Measurements from ENCODE around the gene SEBOX.

DNA sequence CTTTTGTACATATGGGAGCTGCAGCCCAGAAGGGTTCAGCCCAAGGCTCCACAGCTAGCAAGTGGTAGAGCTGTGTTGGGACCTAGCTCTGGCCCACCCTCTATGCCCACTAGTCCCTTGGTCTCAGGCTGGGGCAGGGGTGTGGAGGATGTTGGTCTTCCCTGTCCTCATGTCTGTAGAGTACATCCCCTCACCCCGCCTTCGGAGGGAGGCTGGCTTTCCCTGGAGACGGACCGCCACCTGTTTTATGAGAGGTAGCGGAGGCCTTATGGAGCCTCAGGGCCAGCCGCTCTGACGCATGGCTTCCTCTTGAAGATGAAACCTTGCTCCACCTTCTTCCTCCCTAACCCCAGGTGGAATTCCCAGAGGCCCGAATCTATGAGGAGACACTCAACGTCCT is 21.0 kb downstream of the SEBOX start:
- TF ChIP-seq, protein P1, sequence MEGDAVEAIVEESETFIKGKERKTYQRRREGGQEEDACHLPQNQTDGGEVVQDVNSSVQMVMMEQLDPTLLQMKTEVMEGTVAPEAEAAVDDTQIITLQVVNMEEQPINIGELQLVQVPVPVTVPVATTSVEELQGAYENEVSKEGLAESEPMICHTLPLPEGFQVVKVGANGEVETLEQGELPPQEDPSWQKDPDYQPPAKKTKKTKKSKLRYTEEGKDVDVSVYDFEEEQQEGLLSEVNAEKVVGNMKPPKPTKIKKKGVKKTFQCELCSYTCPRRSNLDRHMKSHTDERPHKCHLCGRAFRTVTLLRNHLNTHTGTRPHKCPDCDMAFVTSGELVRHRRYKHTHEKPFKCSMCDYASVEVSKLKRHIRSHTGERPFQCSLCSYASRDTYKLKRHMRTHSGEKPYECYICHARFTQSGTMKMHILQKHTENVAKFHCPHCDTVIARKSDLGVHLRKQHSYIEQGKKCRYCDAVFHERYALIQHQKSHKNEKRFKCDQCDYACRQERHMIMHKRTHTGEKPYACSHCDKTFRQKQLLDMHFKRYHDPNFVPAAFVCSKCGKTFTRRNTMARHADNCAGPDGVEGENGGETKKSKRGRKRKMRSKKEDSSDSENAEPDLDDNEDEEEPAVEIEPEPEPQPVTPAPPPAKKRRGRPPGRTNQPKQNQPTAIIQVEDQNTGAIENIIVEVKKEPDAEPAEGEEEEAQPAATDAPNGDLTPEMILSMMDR (conservative IDR thresholded peaks at IDR 0.05 in 1 of 2, IDR thresholded peaks at IDR 0.05 in 1 of 2; ENCODE audit: low read depth in 1 of 2, low read length in 2 of 2): no peak
- no peak for TF ChIP-seq EZH2 (IDR thresholded peaks at IDR 0.05; ENCODE audit: low read length, missing control alignments)

All from fibroblast of lung (primary cell).